ENCODE measurements around the gene NDUFA13. TPM values are rescaled to one million over a fixed set of nuclear protein-coding genes. Genes with fewer than 3 reads are reported as not detected.

The NDUFA13 gene
- total RNA-seq, 1 donor from 2014 or later, result 182 TPM

GRCh38 chr19:19558055-19558454 is 42.0 kb downstream of the NDUFA13 start:
- no peak for DNase-seq (ENCODE audit: low read depth)
- TF ChIP-seq CTCF (IDR thresholded peaks at IDR 0.05; ENCODE audit: insufficient read depth, low read length, severe bottlenecking), result no peak
- no peak overlapping the region for H3K4me3 ChIP-seq (ENCODE audit: low read depth, low read length)
- no peaks in the 10 kb centered on the region for H3K27me3 ChIP-seq (ENCODE audit: control insufficient read depth, insufficient read depth, low read length)
- H3K36me3 ChIP-seq (ENCODE audit: control insufficient read depth, insufficient read depth, low read length), result no peaks in the 10 kb centered on the region
- no peak for FAIRE-seq

- H3K36me3 ChIP-seq (ENCODE audit: control insufficient read depth, insufficient read depth, low read length), result no peaks in the 10 kb centered on the region
- H3K4me3 ChIP-seq (ENCODE audit: low read depth, low read length), result no peak overlapping the region
- no peak for TF ChIP-seq CTCF (IDR thresholded peaks at IDR 0.05; ENCODE audit: insufficient read depth, low read length, severe bottlenecking)
- no peaks in the 10 kb centered on the region for H3K27me3 ChIP-seq (ENCODE audit: control insufficient read depth, insufficient read depth, low read length)
- no peak for FAIRE-seq
- DNase-seq (ENCODE audit: low read depth), result no peak
These were observed 42.6 kb downstream of the NDUFA13 start for GRCh38 chr19:19558636-19559035.

DNA sequence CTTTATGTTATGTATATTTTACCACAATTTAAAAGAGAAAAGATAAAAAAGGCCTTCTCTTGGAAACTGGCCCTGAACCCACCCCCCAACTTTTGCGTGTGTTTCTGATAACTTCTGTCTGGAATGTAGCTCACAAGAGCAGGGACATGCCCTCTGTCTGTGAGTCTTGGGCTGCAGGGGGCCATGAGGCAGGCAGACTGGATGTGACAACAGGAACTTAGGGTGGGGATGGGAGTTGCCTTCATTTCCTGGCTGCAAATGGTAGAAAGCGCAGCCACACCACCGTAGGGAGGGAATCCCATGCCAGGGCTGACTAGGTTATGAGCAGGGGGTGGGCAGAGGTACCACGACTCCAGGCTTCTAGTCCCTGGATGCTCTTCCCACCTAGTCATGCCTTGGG is 43.9 kb downstream of the NDUFA13 start:
- Histone ChIP-seq H3K4me3 (ENCODE audit: low read depth, low read length) (no peak overlapping the region), H3K36me3 (ENCODE audit: control insufficient read depth, insufficient read depth, low read length) (no peaks in the 10 kb centered on the region), H3K27me3 (ENCODE audit: control insufficient read depth, insufficient read depth, low read length) (no peaks in the 10 kb centered on the region)
- DNase-seq (ENCODE audit: low read depth), result no peak
- FAIRE-seq, result no peak
- TF ChIP-seq CTCF (IDR thresholded peaks at IDR 0.05; ENCODE audit: insufficient read depth, low read length, severe bottlenecking), result no peak

DNA sequence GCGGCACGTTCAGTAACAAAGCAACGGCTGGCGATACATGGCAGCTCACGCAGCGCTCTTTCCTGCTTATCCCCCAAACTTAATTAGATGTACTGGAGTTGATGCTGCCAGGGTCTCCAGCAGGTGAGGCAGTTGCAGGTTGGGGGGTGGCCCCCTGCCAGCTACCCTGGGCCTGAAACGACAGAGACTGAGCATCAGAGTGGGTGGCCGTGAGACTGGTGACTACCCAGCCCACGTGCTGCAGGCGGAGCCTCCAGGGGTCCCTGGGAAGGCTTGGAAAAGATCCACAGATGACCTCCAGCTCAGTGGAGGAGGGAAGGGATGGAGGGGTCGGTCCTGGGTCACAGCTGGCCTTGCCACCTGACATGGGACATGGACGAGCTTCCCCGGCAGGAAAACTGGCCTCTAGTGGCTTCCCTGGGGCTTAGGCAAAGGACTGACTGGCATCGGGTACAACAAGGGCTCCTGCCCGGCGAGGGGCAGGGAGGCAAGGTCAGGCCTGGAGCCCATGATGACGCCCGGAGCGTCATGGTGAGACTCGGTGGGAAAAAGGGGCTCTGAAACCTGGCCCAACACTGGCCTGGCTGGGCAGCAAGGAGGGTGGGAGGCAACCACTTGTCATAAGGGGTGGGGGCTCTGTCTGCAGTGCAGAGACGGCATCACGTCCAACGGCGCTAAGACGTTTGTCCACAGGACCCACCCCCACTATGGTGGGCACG is 46.1 kb downstream of the NDUFA13 start:
- DNase-seq (ENCODE audit: low read depth) (no peak), FAIRE-seq (no peak)
- Histone ChIP-seq H3K36me3 (ENCODE audit: control insufficient read depth, insufficient read depth, low read length) (no peaks in the 10 kb centered on the region), H3K4me3 (ENCODE audit: low read depth, low read length) (no peak overlapping the region), H3K27me3 (ENCODE audit: control insufficient read depth, insufficient read depth, low read length) (no peaks in the 10 kb centered on the region)
- TF ChIP-seq CTCF (IDR thresholded peaks at IDR 0.05; ENCODE audit: insufficient read depth, low read length, severe bottlenecking), result no peak

DNA sequence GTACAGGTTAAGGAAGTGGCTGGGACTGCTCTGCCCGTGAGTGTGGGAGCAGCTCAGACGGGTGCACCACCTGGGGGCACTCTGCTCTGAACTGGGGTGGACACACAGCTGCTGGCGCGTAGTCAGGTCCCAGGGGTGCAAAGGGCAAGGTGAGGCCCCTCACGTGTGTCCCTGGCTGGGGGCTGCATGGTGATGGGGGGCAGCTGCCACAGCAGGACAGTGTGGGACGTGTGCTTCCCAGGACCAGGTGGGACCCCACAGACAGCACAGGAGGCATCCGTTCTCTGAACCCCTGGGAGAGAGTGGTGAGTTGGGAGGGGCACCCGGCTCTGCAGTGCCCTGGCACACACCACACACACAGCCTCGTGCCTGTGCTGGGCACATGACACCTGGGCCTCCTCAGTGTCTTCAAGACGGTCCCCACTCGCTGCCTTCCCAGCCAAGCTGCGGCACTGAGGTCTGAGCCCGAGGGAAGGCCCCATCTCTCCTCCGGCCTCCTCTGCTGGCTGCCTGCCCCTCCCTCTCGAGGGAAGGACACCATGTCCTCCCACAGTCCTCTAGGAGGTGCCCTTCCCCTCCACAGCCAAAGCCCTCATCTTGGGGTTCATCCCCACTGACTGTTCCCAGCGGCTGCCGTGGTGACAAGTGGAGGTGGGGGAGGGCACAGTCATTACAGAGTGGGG is 46.8 kb downstream of the NDUFA13 start:
- H3K4me3 ChIP-seq (ENCODE audit: low read depth, low read length), result no peak overlapping the region
- TF ChIP-seq CTCF (IDR thresholded peaks at IDR 0.05; ENCODE audit: insufficient read depth, low read length, severe bottlenecking), result no peak
- H3K36me3 ChIP-seq (ENCODE audit: control insufficient read depth, insufficient read depth, low read length), result no peaks in the 10 kb centered on the region
- no peaks in the 10 kb centered on the region for H3K27me3 ChIP-seq (ENCODE audit: control insufficient read depth, insufficient read depth, low read length)
- DNase-seq (ENCODE audit: low read depth), result no peak
- peak; percentile 80 for FAIRE-seq

All from bronchial epithelial cell (primary cell).